Mesangial cell (primary cell): ENCODE results near the gene ANKRD37. TPM values are rescaled to one million over a fixed set of nuclear protein-coding genes. Genes with fewer than 3 reads are reported as not detected.

Source experiments
- total RNA-seq: library from RNA; depleted of rRNA; stranded (reverse); fragments of >200 nt; gene quantifications from 2 replicates; pipeline ENCODE4 v1.2.3, GENCODE V29; 2015

ANKRD37 gene, protein sequence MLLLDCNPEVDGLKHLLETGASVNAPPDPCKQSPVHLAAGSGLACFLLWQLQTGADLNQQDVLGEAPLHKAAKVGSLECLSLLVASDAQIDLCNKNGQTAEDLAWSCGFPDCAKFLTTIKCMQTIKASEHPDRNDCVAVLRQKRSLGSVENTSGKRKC
- 2.8 and 7.7 TPM in 2 replicates for total RNA-seq

DNA sequence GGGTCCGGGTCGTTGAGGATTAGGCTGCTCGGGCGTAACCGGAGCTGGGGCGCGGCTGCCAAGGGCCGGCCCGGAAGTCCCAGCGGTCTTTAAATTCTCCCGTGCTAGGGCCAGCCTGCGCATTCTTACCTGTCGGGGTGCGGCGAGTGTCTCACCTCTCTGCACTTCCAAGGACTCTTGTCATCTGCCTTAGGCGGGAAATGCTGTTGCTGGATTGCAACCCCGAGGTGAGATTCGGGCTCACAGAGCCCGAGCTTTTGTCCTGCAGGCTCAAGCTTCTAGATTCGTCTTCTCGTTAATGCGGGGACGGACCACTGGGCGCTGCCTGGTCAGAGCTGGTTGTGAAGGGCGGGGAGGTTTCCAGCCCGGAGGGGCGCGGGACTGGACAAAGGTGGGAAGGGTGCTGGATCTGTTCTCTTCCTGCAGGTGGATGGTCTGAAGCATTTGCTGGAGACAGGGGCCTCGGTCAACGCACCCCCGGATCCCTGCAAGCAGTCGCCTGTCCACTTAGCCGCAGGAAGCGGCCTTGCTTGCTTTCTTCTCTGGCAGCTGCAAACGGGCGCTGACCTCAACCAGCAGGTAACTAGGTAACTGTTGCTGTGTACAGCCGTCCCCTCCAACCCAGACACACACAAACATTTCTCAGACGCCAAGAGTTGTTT is at the start of gene ANKRD37:
TSS of gene ANKRD37 (plus strand) at position 118 of the 662 bp plus-strand sequence. CDS start at position 201, 83 bp downstream.

DNA sequence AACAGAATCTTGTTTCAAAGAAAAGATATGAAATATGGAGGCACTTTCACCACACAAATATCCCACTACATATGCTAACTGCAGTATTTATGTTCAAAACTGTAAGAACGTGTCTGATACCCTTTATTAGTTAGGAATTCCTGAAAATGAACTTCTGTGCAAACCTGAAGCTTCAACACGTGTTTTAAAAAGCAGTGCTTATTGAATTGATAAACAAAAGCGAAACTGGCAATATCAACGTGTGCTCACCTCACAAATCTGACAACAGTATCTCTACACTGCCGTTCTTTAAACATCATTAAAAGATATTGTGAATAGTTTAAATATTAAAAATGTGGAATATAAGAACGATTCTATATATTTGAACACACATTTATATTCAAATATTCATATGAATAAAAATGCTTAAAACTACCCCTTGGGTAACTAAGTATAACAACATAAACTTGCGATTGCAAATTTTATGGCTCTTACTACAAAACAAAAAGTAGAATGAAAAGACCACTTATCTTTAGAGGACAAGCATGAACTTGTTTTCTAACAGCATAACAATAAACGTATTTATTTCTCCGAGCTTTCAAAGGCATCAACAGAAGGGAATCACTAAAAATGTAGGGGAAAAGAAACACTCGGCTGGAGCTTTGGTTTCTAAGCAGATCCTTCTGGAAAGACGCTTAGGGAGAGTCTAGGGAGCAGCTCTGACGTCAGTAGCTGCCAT is 1.2 kb upstream of the ANKRD37 start, which contains the start of gene LRP2BP:
TSS of gene LRP2BP (minus strand) at position 687 of the 718 bp plus-strand sequence. CDS start 17,738 bp downstream, outside the sequence.

DNA sequence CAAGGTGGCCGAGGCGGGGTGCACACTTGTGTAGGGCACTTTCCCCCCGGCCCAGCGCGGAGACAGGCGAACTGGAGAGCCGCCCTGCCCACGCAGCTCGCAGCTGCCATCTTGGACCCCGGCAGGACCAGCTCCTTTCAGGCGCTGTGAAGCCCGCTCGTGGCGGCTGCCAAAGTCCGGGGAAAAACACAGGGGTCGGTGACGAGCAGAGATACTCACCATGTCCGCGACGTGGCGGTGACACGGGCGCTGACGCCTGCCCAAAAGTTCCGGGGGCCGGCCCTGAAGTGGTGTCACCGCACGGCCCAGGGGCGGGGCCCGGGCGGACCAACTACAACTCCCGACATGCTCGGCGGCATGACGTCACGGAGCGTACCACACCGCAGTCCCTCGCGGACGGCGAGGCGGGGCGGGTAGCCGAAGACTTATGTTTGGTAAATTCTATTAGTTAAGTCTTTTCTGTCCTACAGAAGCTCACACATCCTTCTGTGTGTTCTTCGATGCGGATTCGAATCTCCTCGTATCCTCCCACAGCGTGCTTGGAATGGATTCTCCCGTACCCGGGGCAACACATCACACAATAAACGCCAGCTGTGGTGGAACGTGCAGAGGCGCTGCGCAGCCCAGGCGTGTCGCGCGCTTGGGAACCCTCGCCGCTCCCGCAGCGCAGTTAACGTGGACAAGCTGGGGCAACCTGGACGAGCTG is 29.2 kb downstream of the ANKRD37 start, which contains the start of gene UFSP2:
TSS of gene UFSP2 (minus strand) at position 318 of the 706 bp plus-strand sequence. CDS start at position 222, 96 bp downstream.

Other genes with a start within 250 kb of the ANKRD37 start
- 14.3 and 14.7 TPM in 2 replicates for gene CFAP97, start 192.8 kb upstream of the ANKRD37 start, total RNA-seq
- gene SNX25, start 187.2 kb upstream of the ANKRD37 start, total RNA-seq, result 7.1 and 13.9 TPM in 2 replicates
- under 0.01 and 0.16 TPM in 2 replicates for gene LRP2BP, start 917 bp upstream of the ANKRD37 start, total RNA-seq
- 21.5 and 24.2 TPM in 2 replicates for gene UFSP2, start 29.1 kb downstream of the ANKRD37 start, total RNA-seq
- 0.63 and 1.1 TPM in 2 replicates for gene CCDC110, start 74.9 kb downstream of the ANKRD37 start, total RNA-seq
- 17.8 and 21.6 TPM in 2 replicates for gene PDLIM3, start 138.7 kb downstream of the ANKRD37 start, total RNA-seq